ENCODE measurements around the gene ST8SIA3.

DNA sequence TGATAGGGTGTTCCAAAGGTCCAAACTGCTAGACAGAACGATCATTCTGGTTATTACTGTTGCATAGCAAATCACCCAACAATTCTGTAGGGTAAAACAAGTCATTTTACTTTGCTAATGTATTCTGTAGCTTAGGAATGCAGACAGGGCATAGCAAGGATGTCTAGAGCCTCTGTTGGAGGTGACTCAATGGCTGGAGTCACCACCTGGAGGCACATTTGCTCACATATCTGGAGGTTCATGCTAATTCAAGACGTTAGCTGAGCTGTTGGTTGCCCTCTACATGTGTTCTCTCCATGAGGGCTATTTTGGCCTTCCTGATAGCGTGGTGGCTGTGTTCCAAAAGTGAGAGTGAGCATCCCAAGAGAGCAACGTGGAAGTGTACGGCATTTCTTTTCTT lies 22.5 kb upstream of the ST8SIA3 start:
- TF ChIP-seq CTCF (conservative IDR thresholded peaks at IDR 0.05 in 1 of 2, IDR thresholded peaks at IDR 0.05 in 1 of 2; ENCODE audit: low read depth in 1 of 2, low read length in 2 of 2), result no peak
- no peak for TF ChIP-seq EZH2 (IDR thresholded peaks at IDR 0.05; ENCODE audit: low read length, missing control alignments)
